ENCODE data around the gene USP51.
"Not testable (repeated sequence)": the region's sequence is repeated elsewhere in the genome, so short reads cannot be mapped to it uniquely, and the experiment has no call there.

USP51 gene

DNA sequence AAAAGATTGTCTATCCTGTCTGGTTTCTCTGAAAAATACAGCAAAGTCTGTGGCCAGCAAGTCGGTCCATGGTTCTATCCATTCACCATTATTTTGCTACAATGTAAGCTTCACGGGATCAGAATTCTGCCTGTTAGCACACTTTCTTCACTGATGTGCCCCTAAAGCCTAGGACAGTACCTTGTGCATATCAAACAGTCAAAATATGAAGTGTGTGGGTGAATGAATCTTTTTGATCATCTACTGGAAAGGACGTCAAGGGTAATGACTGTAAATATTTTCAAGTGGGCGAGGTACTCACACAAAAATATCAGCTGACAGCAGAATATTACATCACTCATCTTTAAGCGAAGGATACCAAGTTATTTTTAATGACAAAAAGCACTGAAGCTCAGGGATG, 24.5 kb downstream of the USP51 start:
- not testable (repeated sequence) for DNase-seq (ENCODE audit: low spot score)

DNA sequence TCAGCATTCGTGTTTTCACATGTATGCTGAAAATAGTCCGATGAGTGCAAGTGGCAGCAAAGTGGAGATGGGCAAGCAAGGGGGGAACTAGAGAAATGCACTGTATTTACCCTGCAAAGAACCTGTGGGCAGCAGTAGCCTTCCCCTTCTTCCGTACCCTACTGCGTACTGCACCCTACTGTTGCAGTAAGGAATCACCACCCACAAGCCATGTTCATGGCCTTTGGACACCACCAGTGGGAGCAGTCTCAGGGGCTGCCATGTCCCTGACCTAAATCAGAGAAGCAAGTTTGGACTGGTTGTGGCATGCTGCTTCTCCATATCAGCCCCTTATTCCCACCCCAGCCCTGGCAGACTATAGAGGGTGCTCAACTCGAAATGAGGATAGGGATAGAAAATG, 25.6 kb downstream of the USP51 start:
- DNase-seq (ENCODE audit: low spot score), result not testable (repeated sequence)

- not testable (repeated sequence) for DNase-seq (ENCODE audit: low spot score)
Observed at GRCh38 chrX:55459926-55460325, 29.7 kb downstream of the USP51 start.

GRCh38 chrX:55459426-55459825, 30.2 kb downstream of the USP51 start:
- not testable (repeated sequence) for DNase-seq (ENCODE audit: low spot score)

DNA sequence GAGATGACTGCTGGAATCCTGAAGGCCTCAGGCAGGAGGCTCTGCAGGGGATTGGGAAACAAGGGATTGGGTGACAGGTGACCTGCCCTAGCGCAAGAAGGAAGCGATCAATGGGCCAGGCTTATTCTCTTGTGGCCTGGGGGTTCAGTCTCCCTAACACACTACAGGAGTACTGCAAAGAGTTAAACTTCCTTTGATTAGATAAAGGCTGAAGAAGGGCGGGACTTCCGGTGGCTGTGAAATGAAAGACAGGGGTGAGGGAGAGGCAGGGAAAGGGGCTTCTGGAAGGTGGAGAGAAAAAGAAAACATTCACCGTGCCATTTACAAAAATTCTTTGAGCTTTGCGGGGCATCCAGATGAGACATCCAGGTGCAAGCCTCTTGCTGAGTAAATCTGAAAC, 33.9 kb downstream of the USP51 start:
- DNase-seq (ENCODE audit: low spot score), result not testable (repeated sequence)

- no peak for DNase-seq (ENCODE audit: low spot score)
Observed at GRCh38 chrX:55452833-55453124, 36.9 kb downstream of the USP51 start.

DNA sequence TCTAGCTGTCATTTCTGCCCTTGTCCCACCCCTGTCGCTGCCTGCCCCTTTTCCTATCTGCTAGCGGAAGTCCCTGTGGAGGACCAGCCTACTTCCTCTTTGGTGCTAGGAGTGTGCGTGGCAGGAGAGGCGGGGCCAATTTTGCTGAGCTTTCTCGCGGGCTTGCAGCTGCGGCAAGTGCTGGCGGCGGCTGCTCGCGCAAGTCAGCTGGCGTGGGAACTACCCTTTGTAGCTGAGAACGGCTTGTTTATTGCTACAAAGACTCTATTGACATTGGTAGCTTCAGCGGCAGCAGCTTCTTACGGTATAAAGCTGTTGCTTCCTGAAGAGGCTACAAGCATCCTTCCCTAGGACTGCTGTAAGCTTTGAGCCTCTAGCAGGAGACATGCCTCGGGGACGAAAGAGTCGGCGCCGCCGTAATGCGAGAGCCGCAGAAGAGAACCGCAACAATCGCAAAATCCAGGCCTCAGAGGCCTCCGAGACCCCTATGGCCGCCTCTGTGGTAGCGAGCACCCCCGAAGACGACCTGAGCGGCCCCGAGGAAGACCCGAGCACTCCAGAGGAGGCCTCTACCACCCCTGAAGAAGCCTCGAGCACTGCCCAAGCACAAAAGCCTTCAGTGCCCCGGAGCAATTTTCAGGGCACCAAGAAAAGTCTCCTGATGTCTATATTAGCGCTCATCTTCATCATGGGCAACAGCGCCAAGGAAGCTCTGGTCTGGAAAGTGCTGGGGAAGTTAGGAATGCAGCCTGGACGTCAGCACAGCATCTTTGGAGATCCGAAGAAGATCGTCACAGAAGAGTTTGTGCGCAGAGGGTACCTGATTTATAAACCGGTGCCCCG, 37.4 kb downstream of the USP51 start, which contains the start of gene MAGEH1:
TSS of gene MAGEH1 (plus strand) at position 138 of the 843 bp plus-strand sequence. CDS start at position 386, 248 bp downstream.
- DNase-seq (ENCODE audit: low spot score), result peak; percentile 68

DNA sequence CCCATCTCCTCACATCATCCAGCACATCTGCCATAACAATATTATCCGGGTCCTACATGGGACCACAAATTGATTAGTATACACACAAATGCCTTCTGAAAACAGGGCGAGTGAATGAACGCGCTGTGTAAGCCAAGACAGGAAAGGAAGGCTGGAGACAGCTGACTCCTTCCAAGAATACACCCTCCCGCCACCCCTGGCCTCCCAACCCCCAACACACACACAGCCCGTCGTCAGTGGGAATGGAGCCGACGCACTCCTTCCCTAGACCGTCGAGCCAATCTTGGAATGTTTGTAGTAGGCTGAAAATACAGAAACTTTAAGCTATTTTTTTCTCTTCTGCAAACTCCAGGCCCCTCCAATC, 38.0 kb downstream of the USP51 start:
- DNase-seq (ENCODE audit: low spot score), result no peak

- no peak for DNase-seq (ENCODE audit: low spot score)
Observed at GRCh38 chrX:55451141-55451540, 38.5 kb downstream of the USP51 start.

DNA sequence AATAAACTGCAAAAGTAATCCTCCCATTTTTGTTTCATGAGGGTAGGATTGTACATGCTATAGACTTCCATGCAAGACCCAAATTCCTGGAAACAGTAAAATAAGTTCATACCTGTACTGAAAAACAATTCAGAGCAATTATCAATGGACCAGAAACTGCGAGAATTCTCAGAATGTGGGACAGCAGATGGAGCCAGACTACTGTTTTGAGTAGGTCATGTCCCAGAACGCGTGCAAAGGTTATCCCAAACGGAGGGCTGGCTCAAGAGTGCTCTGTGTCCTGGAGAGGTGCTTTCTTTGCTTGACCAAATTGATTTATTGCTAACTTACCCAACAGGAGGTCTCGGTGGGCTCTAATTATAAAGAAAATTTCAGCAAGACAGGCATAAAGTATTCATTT, 39.4 kb downstream of the USP51 start:
- no peak for DNase-seq (ENCODE audit: low spot score)

- DNase-seq (ENCODE audit: low spot score), result not testable (repeated sequence)
Observed at GRCh38 chrX:55443468-55443867, 46.2 kb downstream of the USP51 start.

Measured in ecto neural progenitor cell (in vitro differentiated cells).